Activated T-helper 9 cell treated with anti-CD3 and anti-CD28 coated beads, Interleukin-2, amount 50 U/mL, for 16 hours (primary cell): ENCODE results near the gene CDIP1.

Source experiments
- DNase-seq: peaks from one replicate; pipeline ENCODE4 v3.0.0-alpha.2; 2020; ENCODE audit warnings: low read depth

Gene CDIP1

DNA sequence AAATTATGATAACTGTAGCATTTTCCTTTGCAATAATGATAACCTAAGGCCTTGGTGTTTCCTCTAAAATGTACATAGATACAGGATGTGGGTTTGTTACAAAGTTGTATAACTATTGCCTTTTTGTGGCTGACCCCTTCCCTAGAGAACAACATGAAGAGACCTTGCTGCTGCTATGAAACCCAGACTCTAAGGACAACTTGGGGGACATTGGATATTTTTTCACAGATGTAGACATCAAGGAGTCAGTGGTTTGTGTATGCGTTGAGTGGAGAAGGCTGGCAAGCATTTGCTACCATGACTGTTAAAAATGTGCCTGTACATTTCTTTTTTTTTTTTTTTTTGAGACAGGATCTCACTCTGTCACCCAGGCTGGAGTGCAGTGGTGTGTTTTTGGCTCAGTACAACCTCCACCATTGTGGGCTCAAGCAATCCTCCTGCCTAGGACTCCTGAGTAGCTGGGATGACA, 50.0 kb downstream of the CDIP1 start:
- DNase-seq = no peak

GRCh38 chr16:4487955-4488498, 50.5 kb downstream of the CDIP1 start:
- DNase-seq = no peak

GRCh38 chr16:4486126-4486893, 52.3 kb downstream of the CDIP1 start:
- no peak for DNase-seq

GRCh38 chr16:4481963-4482362, 56.6 kb downstream of the CDIP1 start:
- no peak for DNase-seq

DNA sequence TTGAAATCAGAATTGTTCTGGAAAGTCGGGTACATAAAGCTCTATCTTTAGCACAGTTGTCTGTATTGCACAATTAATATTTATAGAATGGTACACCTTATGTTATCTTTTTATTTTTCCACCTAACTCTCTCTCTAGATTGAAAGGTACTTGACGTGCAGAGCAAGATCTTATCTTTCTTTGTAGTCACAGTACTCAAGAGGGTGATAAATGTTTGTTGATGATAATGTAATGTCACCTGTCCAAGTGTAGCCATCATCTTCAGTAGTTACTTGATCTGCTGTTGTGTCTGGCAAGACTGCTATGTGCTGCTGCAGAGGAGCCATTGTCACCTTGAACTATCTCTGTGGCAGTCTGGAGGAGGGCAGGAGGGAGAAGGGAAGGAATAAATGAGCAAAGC, 57.0 kb downstream of the CDIP1 start:
- DNase-seq = no peak

GRCh38 chr16:4477966-4478365, 60.6 kb downstream of the CDIP1 start:
- no peak for DNase-seq

- DNase-seq = peak; percentile 91
Observed at GRCh38 chr16:4475880-4476788, 62.4 kb downstream of the CDIP1 start, which contains the start of gene HMOX2. Gene HMOX2, plus strand, starts transcription at chr16:4476398. Its CDS starts 29,127 bp downstream, at chr16:4505525.

DNA sequence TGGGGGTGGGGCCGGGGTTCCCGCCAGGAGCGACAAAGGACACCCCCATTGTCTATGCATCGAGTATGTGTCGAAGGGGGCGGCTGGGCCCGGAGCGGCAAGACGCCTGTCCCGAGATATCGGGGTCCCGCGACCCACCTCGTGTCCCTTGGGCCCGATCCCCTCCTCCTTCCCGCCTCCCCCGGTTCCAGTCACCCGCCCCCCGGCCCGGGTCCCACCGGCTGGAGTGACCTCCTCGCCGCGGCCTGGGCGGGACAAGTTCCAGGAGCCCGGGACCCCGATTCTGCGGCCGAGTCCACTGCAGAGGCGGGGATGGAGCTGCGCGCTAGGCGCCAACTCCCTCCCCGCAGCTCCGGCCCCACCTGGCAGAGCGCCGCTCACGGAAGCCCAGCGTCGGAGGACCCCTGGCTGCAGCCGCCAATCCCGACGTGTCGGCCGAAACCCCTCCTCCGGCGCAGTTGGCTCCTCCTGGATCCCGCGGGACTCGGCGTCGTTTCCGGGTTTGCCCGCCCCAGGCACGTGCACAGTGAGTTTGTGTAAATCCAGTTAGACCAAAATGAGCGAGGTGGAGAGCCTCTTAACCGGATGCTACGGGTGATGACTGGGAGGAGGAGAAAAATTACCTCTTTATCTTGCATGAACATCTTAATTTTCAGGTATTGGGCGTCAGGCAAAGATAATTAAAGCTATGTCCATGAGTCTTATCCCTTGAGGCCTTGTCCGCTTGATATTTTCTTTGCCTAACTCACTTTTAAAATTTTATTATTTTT, 64.2 kb downstream of the CDIP1 start, which contains the start of gene NMRAL1:
NMRAL1 (minus strand) TSS at position 434 of the 770 bp plus-strand sequence. CDS start 493 bp downstream, outside the sequence.
- peak; percentile 78 for DNase-seq

DNA sequence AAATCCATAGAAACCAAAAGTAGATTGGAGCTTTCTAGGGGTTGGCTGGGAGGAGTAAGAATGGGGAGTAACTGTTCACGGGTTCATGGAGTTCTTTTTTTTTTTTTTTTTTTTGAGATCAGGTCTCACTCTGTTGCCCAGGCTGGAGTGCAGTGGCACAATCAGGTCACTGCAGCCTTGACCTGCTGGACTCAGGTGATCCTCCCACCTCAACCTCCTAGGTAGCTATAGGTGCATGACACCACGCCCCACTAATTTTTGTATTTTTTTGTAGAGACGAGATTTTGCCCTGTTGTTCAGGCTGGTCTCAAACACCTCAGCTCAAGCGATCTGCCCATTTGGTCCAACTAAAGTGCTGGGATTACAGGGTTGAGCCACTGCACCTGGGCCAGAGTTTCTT, 65.7 kb downstream of the CDIP1 start:
- DNase-seq = no peak

DNA sequence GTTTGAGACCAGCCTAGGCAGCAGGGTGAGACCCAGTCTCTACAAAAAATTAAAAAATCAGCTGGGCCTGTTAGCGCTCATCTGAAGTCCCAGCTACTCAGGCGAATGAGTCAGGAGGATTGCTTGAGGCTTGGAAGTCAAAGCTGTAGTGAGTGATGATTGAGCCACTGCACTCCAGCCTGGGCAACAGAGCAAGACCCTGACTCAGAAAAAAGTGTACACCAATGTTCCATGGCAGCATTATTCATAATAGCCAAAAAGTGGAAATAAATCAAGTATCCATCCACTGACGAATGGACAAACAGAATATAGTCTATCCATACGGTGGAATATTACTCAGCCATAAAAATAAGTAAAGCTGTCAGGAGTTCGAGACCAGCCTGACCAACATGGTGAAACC, 66.7 kb downstream of the CDIP1 start:
- no peak for DNase-seq

DNA sequence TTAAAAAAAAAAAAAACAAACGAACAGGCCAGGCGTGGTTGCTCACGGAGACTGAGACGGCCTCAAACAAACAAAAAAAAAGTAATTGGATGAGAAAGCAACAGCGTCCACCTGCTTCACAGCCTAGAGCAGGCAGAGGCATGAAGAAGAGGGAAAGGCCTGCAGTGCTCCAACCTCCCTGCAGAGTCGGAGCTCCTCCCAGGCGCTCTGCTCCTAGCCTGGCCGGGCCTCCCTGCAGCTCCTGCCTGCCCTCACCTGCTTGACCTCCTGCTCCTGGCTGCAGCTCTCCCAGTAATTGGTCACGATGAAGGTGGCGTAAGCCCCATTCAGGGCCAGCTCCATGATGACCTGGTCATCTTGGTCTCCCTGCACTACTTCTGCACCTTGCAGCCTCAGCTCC, 69.6 kb downstream of the CDIP1 start:
- DNase-seq = no peak

GRCh38 chr16:4467916-4468315, 70.7 kb downstream of the CDIP1 start:
- no peak for DNase-seq

DNA sequence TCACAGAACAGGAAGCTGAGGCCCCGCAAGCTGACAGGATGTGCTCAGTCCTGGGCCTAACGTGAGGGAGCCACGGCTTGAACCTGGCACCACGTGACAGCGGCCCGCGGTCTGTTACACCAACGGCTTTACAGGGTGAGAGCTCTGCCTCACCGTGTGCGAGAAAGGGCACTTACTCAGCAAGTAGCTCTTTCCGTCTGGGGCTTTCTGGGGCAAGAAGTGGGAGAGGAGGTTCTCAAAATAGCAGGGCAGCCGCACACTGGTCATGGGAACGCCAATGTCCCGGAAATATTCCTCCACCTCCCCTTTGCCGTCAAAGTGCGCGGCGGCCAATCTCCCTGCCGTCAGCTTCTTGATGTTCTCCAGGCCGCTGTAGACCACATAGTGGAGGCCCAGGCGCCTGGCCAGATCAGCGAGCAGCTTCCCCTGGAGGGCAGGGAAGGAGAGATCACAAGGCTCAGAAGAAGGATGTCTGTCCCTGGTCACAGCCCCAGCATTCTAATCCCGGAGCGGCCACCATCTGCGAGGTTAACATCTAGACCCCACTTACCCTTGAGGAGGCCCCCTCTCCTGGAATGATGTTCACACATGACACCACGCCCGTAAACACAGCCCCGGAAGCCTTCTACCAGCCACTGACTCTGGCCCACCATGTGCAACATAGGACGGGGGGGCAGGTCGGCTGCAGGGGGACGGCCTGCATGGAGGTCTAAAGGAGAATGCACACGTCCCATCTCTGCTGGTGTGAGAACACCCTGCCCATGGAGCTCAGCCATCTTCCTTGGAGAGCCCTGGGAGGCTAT, 72.4 kb downstream of the CDIP1 start:
- peak; percentile 59 for DNase-seq

GRCh38 chr16:4463522-4464163, 74.9 kb downstream of the CDIP1 start:
- no peak for DNase-seq

DNA sequence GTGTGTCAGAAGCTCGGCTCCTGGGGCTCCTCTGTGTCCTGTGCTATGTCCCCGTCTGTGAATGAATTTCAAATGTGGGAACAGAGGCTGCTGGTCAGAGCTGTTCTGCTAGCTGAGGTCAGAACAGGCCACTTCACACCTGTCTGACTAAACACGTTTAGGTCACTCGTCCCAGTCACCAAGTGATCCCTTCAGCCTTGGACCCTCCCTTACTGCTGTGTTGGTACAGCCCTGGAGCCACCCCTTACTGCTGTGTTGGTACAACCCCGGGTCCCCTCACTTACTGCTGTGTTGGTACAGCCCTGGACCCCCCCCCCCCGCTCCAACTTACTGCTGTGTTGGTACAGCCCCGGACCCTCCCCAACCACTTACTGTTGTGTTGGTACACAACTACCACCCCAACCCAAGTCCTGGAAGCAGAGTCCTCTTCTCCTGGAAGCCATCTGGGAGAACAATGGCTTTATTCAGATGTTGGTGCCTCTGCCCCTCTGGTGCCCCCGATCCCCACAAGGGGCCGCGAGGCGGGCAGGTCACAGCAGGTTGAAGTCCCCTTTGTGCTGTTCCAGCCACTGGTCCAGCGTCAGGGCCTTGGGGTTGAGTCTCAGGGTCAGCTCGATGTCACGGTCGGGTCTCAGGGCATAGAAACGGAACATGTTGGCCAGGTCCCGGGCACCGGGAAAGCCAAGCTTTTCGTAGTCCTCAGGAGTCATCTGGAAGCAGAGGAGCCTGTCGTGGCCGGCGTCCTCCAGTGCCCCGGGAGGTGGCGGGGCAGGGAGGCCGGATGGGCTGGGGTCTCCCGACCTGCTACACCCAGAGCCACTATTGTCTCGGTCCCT, 77.1 kb downstream of the CDIP1 start:
- DNase-seq = no peak

GRCh38 chr16:4460936-4461249, 77.7 kb downstream of the CDIP1 start:
- no peak for DNase-seq
